ENCODE results near the gene UBE3C.

GRCh38 chr7:157194948-157195347 is 56.2 kb downstream of the UBE3C start:
- TF ChIP-seq REST (IDR thresholded peaks at IDR 0.05; ENCODE audit: insufficient read depth in 1 of 2, low read depth in 2 of 2, low read length in 2 of 2) (no peak), POLR2AphosphoS5 (IDR thresholded peaks at IDR 0.05; ENCODE audit: low read depth, low read length) (no peak), SIN3A (IDR thresholded peaks at IDR 0.05; ENCODE audit: borderline replicate concordance, insufficient read depth, low read length) (no peak), TAF1 (IDR thresholded peaks at IDR 0.05; ENCODE audit: borderline replicate concordance, insufficient read depth, low read length) (no peak)
